SU-DHL-6 (cell line): ENCODE data around the gene C10orf71.

Experiments
- CTCF ChIP-seq: fragments of 200-600 bp; sonication (generic); IDR thresholded peaks from one replicate; pipeline ENCODE4 v1.5.1; 2017; ENCODE audit warnings: antibody characterized with exemption, mild to moderate bottlenecking, low read length, moderate library complexity; ENCODE audit not compliant: insufficient read depth, poor library complexity, severe bottlenecking
- EZH2phosphoT487 ChIP-seq: fragments of 200-600 bp; sonication (generic), shearing (Covaris generic); conservative IDR thresholded peaks from 2 replicates; pipeline ENCODE4 v1.6.1; 2018; ENCODE audit warnings: mild to moderate bottlenecking, antibody characterized with exemption, low read length, moderate library complexity, mixed read lengths

- TF ChIP-seq EZH2phosphoT487 (no peak), CTCF (no peak)
These were observed 4.2 kb upstream of the C10orf71 start for GRCh38 chr10:49294731-49295130.
